Measurements from ENCODE around the gene TXNDC15. TPM values are rescaled to one million over a fixed set of nuclear protein-coding genes. Genes with fewer than 3 reads are reported as not detected.

Gene TXNDC15
- total RNA-seq, 1 experiment from 2014 or later, result 47.4 TPM

- TF ChIP-seq TCF7L2 (IDR thresholded peaks at IDR 0.05; ENCODE audit: low read depth, low read length) (no peak), SIN3A (IDR thresholded peaks at IDR 0.05; ENCODE audit: borderline replicate concordance, insufficient read depth, low read depth, low read length) (no peak), CTCF (IDR thresholded peaks at IDR 0.05) (no peak), REST (IDR thresholded peaks at IDR 0.05; ENCODE audit: insufficient read depth in 1 of 2, low read depth in 2 of 2, low read length in 1 of 2) (no peak), POLR2AphosphoS5 (IDR thresholded peaks at IDR 0.05; ENCODE audit: low read depth, low read length) (no peak)
- H3K4me1 ChIP-seq (ENCODE audit: control insufficient read depth, insufficient read depth, low read length), result no peaks in the 10 kb centered on the region
- BruUV-seq (replicated peaks), result no TSS peak
- ChIA-PET POLR2A (no interaction called here), CTCF (no interaction called here)
- no peaks in the 10 kb centered on the region for H3K27me3 ChIP-seq (ENCODE audit: control insufficient read depth, insufficient read depth, low read length)
- no peak overlapping the region for H3K4me3 ChIP-seq (ENCODE audit: low read depth in 2 of 2, low read length in 2 of 2)
- no peaks in the 10 kb centered on the region for H3K9me3 ChIP-seq (ENCODE audit: control insufficient read depth, insufficient read depth, low read depth, low read length)
- ATAC-seq (no peak), DNase-seq (ENCODE audit: low read depth, low spot score) (no peak)
- in situ Hi-C loops (cut with HindIII; ENCODE audit: low pct_unique_long_range_greater_than_20kb, low sequenced_read_pairs) (no loop called here), intact Hi-C loops (cut with micrococcal nuclease; ENCODE audit: unreplicated experiment) (no loop called here)
- no peak overlapping the region for H3K27ac ChIP-seq (ENCODE audit: low read length)
- H3K36me3 ChIP-seq (ENCODE audit: control insufficient read depth, insufficient read depth, low read length), result peaks cover 38% of the 10 kb centered on the region
These were observed 49.0 kb upstream of the TXNDC15 start for GRCh38 chr5:134825212-134825611.

- ATAC-seq (no peak), DNase-seq (ENCODE audit: low read depth, low spot score) (no peak)
- Histone ChIP-seq H3K36me3 (ENCODE audit: control insufficient read depth, insufficient read depth, low read length) (peaks cover 24% of the 10 kb centered on the region), H3K27me3 (ENCODE audit: control insufficient read depth, insufficient read depth, low read length) (no peaks in the 10 kb centered on the region), H3K4me3 (ENCODE audit: low read depth in 2 of 2, low read length in 2 of 2) (no peak overlapping the region), H3K9me3 (ENCODE audit: control insufficient read depth, insufficient read depth, low read depth, low read length) (no peaks in the 10 kb centered on the region), H3K27ac (ENCODE audit: low read length) (no peak overlapping the region), H3K4me1 (ENCODE audit: control insufficient read depth, insufficient read depth, low read length) (no peaks in the 10 kb centered on the region)
- CTCF ChIA-PET, result no interaction called here
- in situ Hi-C loops (cut with HindIII; ENCODE audit: low pct_unique_long_range_greater_than_20kb, low sequenced_read_pairs), result loop anchor here (5.0 kb wide), 1 partner anchor 61 kb away; no protein-coding TSS in a partner anchor
- POLR2A ChIA-PET, result interaction anchor here (1.0 kb wide), 1 partner anchor 10 kb away, joined by 3 read pairs; no protein-coding TSS in a partner anchor
- BruUV-seq (replicated peaks), result no TSS peak
- intact Hi-C loops (cut with micrococcal nuclease; ENCODE audit: unreplicated experiment), result no loop called here
- no peak for TF ChIP-seq TCF7L2 (IDR thresholded peaks at IDR 0.05; ENCODE audit: low read depth, low read length)
- TF ChIP-seq POLR2AphosphoS5 (IDR thresholded peaks at IDR 0.05; ENCODE audit: low read depth, low read length), result no peak
- no peak for TF ChIP-seq SIN3A (IDR thresholded peaks at IDR 0.05; ENCODE audit: borderline replicate concordance, insufficient read depth, low read depth, low read length)
- no peak for TF ChIP-seq REST (IDR thresholded peaks at IDR 0.05; ENCODE audit: insufficient read depth in 1 of 2, low read depth in 2 of 2, low read length in 1 of 2)
- no peak for TF ChIP-seq CTCF (IDR thresholded peaks at IDR 0.05)
These were observed 40.7 kb upstream of the TXNDC15 start for GRCh38 chr5:134833340-134834032.
